GM10248 (cell line): ENCODE results near the gene ASB8.

Experiments used
- CTCF ChIA-PET: fragments of 300-600 bp; sonication (Branson Sonifier 250); formaldehyde crosslinking; extraction: SDS; loops from one replicate; lab custom pipeline; 2021; ENCODE audit warnings: antibody characterized with exemption; lab: Yijun Ruan, JAX
- POLR2A ChIA-PET: fragments of 350-650 bp; sonication (Branson Sonifier 250); formaldehyde crosslinking; extraction: SDS; loops from one replicate; lab custom pipeline; 2020; ENCODE audit warnings: antibody characterized with exemption; lab: Yijun Ruan, JAX
- DNase-seq: peaks from one replicate; pipeline ENCODE4 v3.0.0; 2012; ENCODE audit errors: extremely low spot score
- CTCF ChIP-seq: IDR thresholded peaks from 2 replicates; pipeline ENCODE4 v1.5.1; 2012; ENCODE audit warnings: mild to moderate bottlenecking, low read depth; ENCODE audit errors: extremely low read depth, missing control alignments, control extremely low read depth

Gene ASB8

GRCh38 chr12:48192861-48193260 lies 35.5 kb upstream of the ASB8 start:
- ChIA-PET CTCF (no interaction called here), POLR2A (no interaction called here)
- no peak for TF ChIP-seq CTCF
- DNase-seq, result no peak

- CTCF ChIA-PET, result interaction anchor here (2.6 kb wide), 1 partner anchor 13 kb away, joined by 26 read pairs; no protein-coding TSS in a partner anchor
Observed at GRCh38 chr12:48191096-48191495, 33.8 kb upstream of the ASB8 start.

DNA sequence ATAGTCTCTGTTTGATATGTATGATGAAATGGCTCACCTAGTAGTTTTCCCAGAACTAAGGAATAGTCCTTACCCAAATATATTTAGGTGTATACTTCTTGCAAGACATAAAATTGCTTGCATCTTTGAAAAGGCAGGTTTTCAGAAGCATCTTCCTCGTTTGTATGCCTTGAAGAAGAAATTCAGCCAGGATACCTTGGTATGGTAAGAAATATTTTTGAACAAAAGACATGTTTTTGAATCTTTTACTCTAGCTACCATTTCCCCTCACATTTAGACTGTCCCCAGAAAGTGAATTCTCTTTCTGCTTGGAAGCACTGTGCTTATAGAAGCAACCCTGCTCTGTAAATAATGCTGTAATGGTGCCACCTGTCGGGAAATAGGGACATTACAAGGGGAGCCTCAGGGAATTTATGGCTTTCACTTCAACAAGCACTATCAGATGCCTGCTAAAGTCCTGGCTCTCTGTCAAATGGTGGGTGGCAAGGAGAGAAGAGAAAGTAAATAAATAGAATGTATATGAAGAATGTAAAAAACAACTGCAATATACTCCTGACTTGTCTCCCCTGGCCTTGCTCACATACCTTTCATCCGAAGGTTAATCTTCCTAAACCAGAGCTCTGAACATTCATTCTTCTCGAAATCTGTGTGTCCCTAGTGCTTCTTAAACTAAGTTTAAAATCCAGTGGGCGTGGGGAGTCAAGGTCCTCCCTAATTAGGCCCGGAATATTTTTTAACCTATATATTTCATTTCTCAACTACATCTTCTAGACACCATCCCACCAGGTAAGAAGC lies 32.2 kb upstream of the ASB8 start:
- peak; percentile 88 for TF ChIP-seq CTCF
- CTCF ChIA-PET, result interaction anchor here (0.7 to 2.6 kb wide), 29 partner anchors 9 to 476 kb away, joined by 3 to 26 read pairs (median 4); no protein-coding TSS in a partner anchor
- DNase-seq, result peak; percentile 62
- POLR2A ChIA-PET, result no interaction called here

More at GRCh38 chr12:48191096-48191495, 33.8 kb upstream of the ASB8 start:
- no peak for TF ChIP-seq CTCF
- no peak for DNase-seq
- POLR2A ChIA-PET, result no interaction called here

DNA sequence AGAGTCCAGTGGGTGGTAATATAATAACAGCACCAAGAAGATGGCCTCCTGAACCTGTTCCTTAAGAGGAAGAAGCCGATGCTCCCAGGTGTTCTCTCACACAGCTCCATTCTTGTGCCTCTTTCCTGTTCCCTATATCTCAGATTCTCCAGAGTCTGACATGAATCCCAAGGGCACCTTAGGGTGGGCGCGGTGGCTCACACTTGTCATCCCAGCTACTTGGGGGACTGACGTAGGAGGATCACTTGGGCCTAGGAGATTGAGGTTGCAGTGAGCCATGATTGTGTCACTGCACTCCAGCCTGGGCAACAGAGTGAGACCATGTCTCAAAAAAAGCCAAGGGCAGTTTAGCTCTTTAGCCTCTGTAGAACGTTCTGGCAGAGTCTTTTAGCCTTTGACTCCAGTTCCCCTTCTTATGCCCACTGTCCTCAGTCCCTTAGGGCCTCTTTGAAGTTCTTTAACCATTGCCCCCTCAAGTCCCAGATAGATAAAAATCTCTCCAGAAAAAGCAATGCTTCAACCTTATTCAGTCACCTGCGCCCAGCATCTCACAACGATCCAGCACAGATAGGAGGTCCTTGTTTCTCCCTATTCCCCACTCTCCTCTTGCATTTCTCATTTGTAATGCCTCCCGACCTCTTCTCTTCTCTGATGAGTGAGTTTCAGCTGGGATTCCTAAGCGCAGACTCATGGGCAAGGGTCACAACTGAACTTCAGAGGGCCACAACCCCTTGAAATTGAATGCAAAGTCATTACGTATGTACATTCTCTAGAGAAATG lies 30.8 kb upstream of the ASB8 start:
- ChIA-PET CTCF (interaction anchor here (1.0 to 4.7 kb wide), 12 partner anchors 9 to 473 kb away, joined by 3 to 26 read pairs (median 5); partner anchors contain the start of gene TMEM106C), POLR2A (no interaction called here)
- DNase-seq, result no peak
- TF ChIP-seq CTCF, result no peak

GRCh38 chr12:48185181-48185919 lies 28.0 kb upstream of the ASB8 start:
- no peak for DNase-seq
- TF ChIP-seq CTCF, result no peak
- POLR2A ChIA-PET, result interaction anchor here (0.6 kb wide), 1 partner anchor 280 kb away, joined by 4 read pairs; the partner anchor contains the start of gene VDR
- CTCF ChIA-PET, result interaction anchor here (1.3 to 4.7 kb wide), 4 partner anchors 12 to 433 kb away, joined by 3 to 15 read pairs (median 5); no protein-coding TSS in a partner anchor

DNA sequence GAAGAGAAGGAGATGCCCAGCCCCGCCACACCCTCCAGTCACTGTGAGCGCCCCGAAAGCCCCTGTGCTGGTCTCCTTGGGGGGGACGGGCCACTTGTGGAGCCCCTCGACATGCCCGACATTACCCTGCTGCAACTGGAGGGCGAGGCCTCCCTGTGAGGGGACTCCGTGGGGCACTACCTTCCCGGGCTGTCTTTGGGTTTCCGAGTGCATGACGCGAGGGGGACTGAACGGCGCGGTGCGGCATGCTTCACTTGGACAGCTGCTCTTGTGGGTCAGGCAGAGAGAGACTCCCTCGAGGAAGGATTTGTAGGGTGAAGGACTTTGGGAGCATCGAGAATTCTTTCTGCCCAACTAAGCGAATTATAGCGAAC lies 27.2 kb upstream of the ASB8 start:
- DNase-seq, result no peak
- no peak for TF ChIP-seq CTCF
- CTCF ChIA-PET, result interaction anchor here (4.7 kb wide), 1 partner anchor 434 kb away, joined by 15 read pairs; no protein-coding TSS in a partner anchor
- POLR2A ChIA-PET, result no interaction called here
